NCI-H1694 (cell line): Measurements from ENCODE around the gene CNTN1.

Experiments used
- DNase-seq: peaks from one replicate; lab custom pipeline; 2025; lab: John Stamatoyannopoulos, UW

Gene CNTN1

GRCh38 chr12:40691913-40692764, at the start of gene CNTN1:
Gene CNTN1, plus strand, starts transcription at chr12:40692439.
- peak; percentile 71 for DNase-seq

DNA sequence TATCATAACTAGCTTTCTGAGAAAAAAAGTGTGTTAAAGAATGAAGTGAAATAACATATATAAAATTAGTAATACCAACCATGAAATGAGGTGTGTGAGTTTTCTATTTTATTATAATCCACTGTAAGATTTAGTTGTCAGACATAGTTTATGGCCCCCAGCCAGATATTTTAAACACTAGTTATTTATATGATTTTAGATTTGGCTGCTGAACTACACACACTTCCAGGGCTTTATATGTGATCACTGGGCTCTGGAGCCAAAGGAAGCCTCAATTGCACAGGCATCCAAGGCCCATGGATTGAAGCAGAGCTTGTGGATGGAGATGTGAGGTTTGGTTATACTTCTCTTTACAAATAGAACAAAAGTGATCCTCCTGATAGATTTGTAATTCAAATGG, 48.7 kb upstream of the CNTN1 start:
- no peak for DNase-seq

DNA sequence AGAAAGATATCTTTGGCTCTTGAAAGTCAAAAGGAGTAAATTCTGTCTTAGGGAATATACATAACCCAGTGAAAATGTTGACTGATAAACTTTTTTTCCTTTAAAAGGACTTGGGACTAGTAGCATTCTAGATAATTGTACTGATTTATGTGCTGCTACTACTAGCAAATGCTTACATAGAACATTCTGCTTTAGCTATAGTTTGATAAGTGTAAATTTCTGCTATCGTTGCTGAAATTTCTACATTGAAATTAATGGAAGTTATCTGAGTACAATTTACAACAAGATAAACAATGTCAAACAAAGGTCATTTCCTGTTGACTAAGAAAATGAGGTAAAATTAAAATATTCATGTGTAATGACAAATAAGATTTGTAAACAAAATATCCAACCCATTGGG, 48.3 kb upstream of the CNTN1 start:
- no peak for DNase-seq

DNA sequence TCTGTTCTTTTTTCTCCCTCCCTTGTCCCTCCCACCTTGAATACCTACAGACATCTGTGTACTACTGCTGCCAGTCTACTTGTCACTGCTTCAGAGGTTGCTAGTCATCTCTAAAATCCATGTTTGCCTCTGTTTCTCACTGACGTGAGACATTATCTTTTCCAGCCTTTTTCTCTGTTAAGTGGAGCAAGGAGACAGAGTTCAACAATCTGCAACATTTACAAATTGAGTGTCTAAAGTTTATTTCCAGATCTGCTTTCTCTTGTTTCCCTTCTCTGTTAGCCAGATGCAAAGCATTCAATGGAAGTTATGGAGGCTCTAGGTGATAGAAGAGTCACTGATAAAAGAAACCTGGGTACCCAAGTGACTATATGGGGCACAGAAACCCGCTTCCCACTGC, 47.5 kb upstream of the CNTN1 start:
- DNase-seq, result no peak

- no peak for DNase-seq
Observed at GRCh38 chr12:40645361-40645760, 46.9 kb upstream of the CNTN1 start.

- DNase-seq, result no peak
Observed at GRCh38 chr12:40646456-40646855, 45.8 kb upstream of the CNTN1 start.

- no peak for DNase-seq
Observed at GRCh38 chr12:40646911-40647310, 45.3 kb upstream of the CNTN1 start.

- DNase-seq, result no peak
Observed at GRCh38 chr12:40647651-40648050, 44.6 kb upstream of the CNTN1 start.

GRCh38 chr12:40648519-40648918, 43.7 kb upstream of the CNTN1 start:
- DNase-seq, result no peak

DNA sequence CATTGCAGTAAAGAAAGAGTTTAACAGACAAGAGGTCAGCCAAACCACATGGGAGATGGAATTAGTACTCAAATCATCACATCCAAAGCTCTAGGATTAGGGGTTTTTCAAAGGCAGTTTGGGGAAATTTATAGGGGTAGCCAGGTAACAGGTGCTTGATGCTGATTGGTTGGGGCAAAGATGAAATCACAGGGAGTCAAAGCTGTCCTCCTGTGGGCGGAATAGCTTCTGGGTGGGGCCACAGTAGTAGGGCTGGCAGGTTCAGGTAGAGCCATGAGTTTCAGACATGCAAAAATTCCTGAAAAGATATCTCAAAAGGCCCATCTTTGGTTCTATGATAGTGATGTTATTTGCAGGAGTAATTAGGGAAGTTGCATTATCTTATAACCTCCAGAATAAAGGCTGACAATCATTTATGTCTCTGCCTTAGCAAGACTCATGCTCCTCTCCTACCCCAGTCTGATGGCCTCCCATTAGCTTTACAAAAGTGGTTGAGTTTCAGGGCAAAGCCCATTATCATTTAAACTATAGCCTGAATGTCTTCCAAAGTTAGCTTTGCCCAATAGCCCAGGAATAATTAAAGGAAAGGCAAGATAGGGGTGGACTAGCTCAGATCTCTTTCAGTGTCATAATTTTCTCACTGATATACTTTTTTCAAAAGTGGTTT, 42.1 kb upstream of the CNTN1 start:
- DNase-seq, result no peak

DNA sequence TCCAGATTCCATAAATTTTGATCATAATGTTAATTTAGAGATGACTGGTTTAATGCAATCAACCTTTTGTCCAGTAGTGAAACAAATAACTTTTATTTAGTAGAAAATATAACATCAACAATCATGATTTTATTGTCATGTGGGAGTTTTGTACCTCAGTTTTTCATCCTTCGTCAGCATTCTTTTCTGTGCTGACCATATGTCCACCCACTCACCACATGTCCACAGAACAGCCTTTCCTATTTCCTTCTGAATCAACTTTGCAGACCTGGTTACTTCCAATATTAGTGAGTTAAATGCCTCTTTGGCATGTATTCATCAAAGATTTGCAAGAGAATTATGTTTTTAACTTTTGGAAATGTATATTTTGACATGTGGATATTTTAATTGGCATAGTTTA, 36.8 kb upstream of the CNTN1 start:
- DNase-seq, result no peak

- no peak for DNase-seq
Observed at GRCh38 chr12:40662366-40662765, 29.9 kb upstream of the CNTN1 start.

DNA sequence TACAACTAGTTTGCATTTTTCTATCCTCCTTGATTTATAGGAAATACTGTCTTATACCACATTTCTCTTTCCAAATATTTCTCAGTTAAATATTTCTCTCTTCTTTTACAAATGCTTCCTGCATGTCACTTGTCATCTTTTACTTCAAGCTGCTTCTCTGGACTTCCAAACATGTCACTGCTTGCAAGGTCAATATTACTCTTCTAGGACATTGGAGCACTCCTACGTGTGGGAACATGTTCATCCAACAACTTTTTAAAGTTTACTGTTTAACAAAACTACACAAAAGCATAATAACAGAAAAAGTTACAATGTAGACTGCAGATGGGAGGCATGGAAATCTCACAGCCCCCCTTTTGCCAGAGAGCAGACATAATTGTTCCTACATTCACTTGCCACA, 28.5 kb upstream of the CNTN1 start:
- DNase-seq, result no peak

DNA sequence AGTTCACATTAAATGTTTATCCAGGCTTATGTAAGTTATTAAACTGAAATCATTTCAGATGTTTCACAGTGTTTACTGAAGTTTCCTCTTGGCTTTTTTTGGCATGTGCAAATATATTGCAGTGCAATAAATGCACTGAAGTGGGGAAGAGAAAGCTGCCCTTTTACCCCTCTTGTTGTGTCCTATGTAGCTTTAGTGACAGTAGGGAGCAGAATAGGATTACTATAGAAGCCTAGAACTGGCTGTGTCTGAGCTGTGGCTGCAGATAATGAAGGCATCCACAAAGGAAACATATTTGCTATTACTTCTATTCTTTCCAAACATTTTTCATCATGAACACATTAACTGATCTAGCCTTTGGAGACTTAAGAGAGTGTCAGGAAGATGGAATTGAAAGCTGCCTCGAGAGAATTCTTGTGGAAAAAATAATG, 24.1 kb upstream of the CNTN1 start:
- no peak for DNase-seq

DNA sequence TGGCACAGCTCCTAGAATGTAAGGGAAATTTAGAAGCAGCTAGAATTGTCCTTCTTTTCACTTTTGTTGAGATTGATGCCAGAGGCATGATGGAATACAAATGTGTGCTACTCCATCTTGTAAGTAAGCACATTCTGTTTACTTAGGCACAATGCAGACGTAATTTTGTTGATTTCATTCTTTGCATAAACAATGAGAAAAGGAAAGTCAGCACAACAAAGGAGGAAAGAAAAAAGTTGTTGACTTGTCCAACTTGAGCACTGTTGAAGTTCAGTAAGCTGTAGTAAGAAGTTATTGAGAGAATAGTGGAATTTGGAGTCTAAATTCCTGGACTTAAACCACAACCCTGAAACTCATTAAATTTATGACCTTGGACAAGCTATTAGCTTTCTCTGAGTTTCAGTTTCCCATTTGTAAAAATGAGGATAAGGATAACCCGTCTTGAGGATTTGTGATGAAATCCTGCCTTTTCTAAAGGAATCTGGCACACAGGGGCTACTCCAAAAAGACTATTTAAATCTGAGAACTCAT, 19.4 kb upstream of the CNTN1 start:
- DNase-seq, result no peak

- DNase-seq, result no peak
Observed at GRCh38 chr12:40681148-40681547, 11.1 kb upstream of the CNTN1 start.

GRCh38 chr12:40684986-40685385, 7.3 kb upstream of the CNTN1 start:
- DNase-seq, result no peak

- no peak for DNase-seq
Observed at GRCh38 chr12:40688085-40688725, 4.0 kb upstream of the CNTN1 start.

- DNase-seq, result no peak
Observed at GRCh38 chr12:40689576-40689975, 2.7 kb upstream of the CNTN1 start.

- DNase-seq, result no peak
Observed at GRCh38 chr12:40692765-40693206, 547 bp downstream of the CNTN1 start.

DNA sequence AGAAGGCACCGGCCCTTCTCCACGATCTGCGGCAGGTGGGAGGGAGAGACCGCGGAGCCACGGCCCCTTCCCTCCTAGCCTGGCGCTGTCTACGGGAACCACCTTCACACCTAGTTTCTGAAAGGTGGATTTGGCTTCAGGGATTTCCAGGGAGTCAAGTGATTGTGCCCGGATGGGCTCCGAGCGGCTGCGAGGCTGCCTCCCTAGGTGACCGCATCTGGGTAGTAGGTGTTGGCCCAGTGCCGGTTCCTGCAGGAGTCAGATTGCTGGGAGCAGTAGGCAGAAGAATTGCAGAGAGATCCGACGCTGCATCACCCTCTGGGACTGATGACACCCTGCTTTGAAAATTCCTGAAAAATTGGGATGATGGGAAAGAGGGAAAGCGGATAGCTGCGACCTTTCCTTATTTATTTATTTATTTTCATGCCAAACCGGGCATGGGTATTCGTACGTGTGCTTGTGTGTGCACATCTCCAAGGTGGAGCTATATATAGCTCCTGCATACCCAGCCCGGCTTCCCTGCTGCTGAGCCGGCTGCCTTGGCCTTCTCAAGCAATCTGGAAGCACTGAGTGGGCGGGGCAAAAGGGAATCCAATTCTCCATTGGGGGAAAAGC, 1.1 kb downstream of the CNTN1 start:
- peak; percentile 10 for DNase-seq

- peak; percentile 67 for DNase-seq
Observed at GRCh38 chr12:40697566-40698259, 5.5 kb downstream of the CNTN1 start.
